ENCODE measurements around the gene CPPED1.

DNA sequence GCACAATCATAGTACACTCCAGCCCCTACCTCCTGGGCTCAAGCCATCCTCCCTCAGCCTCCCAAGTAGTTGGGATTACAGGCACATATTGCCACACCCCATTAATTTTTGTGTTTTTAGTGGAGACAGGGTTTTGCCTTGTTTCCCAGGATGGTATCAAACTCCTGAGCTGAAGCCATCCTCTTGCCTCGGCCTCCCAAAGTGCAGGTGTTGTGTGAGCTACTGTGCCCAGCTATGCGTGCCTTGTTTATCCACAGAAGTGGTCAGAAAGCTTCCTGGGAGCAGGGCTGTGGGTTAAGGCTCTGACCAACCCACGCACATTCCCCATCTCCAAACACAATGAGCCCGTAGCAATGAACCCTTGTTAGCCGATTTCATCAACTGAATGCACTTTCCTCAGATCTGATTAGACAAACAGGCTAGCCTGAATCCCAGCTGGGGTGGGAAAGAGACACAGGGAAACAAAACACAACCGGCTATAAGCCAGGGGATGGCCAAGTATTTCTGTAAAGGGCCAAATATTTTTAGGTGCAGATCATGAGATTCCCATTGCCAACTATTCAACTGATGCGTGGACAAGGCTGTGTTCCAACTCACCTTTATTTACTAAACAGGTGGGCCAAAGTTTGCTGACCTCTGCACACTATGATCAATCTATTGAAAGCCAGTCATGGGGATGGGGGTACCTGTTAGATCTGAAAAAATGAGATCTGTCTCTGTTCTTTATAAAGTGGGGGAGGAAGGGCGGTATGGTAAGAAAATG lies 193.6 kb downstream of the CPPED1 start:
- no peak for TF ChIP-seq EZH2phosphoT487 (IDR thresholded peaks at IDR 0.05; ENCODE audit: borderline replicate concordance, low read length)
- TF ChIP-seq, protein P1, sequence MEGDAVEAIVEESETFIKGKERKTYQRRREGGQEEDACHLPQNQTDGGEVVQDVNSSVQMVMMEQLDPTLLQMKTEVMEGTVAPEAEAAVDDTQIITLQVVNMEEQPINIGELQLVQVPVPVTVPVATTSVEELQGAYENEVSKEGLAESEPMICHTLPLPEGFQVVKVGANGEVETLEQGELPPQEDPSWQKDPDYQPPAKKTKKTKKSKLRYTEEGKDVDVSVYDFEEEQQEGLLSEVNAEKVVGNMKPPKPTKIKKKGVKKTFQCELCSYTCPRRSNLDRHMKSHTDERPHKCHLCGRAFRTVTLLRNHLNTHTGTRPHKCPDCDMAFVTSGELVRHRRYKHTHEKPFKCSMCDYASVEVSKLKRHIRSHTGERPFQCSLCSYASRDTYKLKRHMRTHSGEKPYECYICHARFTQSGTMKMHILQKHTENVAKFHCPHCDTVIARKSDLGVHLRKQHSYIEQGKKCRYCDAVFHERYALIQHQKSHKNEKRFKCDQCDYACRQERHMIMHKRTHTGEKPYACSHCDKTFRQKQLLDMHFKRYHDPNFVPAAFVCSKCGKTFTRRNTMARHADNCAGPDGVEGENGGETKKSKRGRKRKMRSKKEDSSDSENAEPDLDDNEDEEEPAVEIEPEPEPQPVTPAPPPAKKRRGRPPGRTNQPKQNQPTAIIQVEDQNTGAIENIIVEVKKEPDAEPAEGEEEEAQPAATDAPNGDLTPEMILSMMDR (IDR thresholded peaks at IDR 0.05; ENCODE audit: low read depth, low read length, poor library complexity, severe bottlenecking), result no peak
